Measurements from ENCODE around the gene OR5K1. TPM values are rescaled to one million over a fixed set of nuclear protein-coding genes. Genes with fewer than 3 reads are reported as not detected.

OR5K1 gene
- total RNA-seq, 2 experiments from 2014 or later = not detected

- Mint-ChIP-seq H3K9me3 (no peaks in the 10 kb centered on the region), H3K27ac (no peak overlapping the region), H3K27me3 (peaks cover 9% of the 10 kb centered on the region), H3K36me3 (ENCODE audit: low read depth) (no peaks in the 10 kb centered on the region), H3K4me1 (ENCODE audit: low read depth) (no peaks in the 10 kb centered on the region), H3K4me3 (no peak overlapping the region)
- H3K27ac ChIP-seq (ENCODE audit: low read depth in 1 of 2, low read length in 2 of 2) = no peak overlapping the region
- ChIA-PET CTCF (no interaction called here), POLR2A (no interaction called here)
- no peaks in the 10 kb centered on the region for H3K27me3 ChIP-seq (ENCODE audit: control insufficient read depth in 1 of 2, insufficient read depth in 2 of 2, low read length in 2 of 2)
- H3K4me1 ChIP-seq (ENCODE audit: insufficient read depth, low read length) = peaks cover 4% of the 10 kb centered on the region
- H3K9me3 ChIP-seq (ENCODE audit: control insufficient read depth in 1 of 2, insufficient read depth in 1 of 2, low read length in 2 of 2) = no peaks in the 10 kb centered on the region
- DNase-seq = peak in 1 of 14 experiments; percentile 1
- no peaks in the 10 kb centered on the region for H3K36me3 ChIP-seq (ENCODE audit: insufficient read depth, low read length)
- H3K4me3 ChIP-seq (ENCODE audit: low read length) = no peak overlapping the region
- no peak for ATAC-seq (ENCODE audit: poor library complexity)
- TF ChIP-seq CTCF (IDR thresholded peaks at IDR 0.05) = no peak
- intact Hi-C loops (cut with DNase I, micrococcal nuclease) = no loop called here
Measured at GRCh38 chr3:98449606-98450193, 13.3 kb upstream of the OR5K1 start.

GRCh38 chr3:98450372-98450771 is 12.6 kb upstream of the OR5K1 start:
- no peak overlapping the region for H3K27ac ChIP-seq (ENCODE audit: low read depth in 1 of 2, low read length in 2 of 2)
- H3K9me3 Mint-ChIP-seq = no peaks in the 10 kb centered on the region
- H3K4me3 Mint-ChIP-seq = no peak overlapping the region
- H3K4me1 ChIP-seq (ENCODE audit: insufficient read depth, low read length) = peaks cover 4% of the 10 kb centered on the region
- POLR2A ChIA-PET = no interaction called here
- no peaks in the 10 kb centered on the region for H3K36me3 ChIP-seq (ENCODE audit: insufficient read depth, low read length)
- H3K9me3 ChIP-seq (ENCODE audit: control insufficient read depth in 1 of 2, insufficient read depth in 1 of 2, low read length in 2 of 2) = no peaks in the 10 kb centered on the region
- no peak for TF ChIP-seq CTCF (IDR thresholded peaks at IDR 0.05)
- ATAC-seq (ENCODE audit: poor library complexity) (no peak), DNase-seq (no peak)
- intact Hi-C loops (cut with DNase I, micrococcal nuclease) = no loop called here
- H3K27me3 ChIP-seq (ENCODE audit: control insufficient read depth in 1 of 2, insufficient read depth in 2 of 2, low read length in 2 of 2) = no peaks in the 10 kb centered on the region
- CTCF ChIA-PET = no interaction called here
- H3K36me3 Mint-ChIP-seq (ENCODE audit: low read depth) = no peaks in the 10 kb centered on the region
- peaks cover 6% of the 10 kb centered on the region for H3K27me3 Mint-ChIP-seq
- no peak overlapping the region for H3K4me3 ChIP-seq (ENCODE audit: low read length)
- H3K4me1 Mint-ChIP-seq (ENCODE audit: low read depth) = no peaks in the 10 kb centered on the region
- H3K27ac Mint-ChIP-seq = no peak overlapping the region

GRCh38 chr3:98453827-98454226 is 9.2 kb upstream of the OR5K1 start:
- H3K27ac ChIP-seq (ENCODE audit: low read depth in 1 of 2, low read length in 2 of 2) = no peak overlapping the region
- Mint-ChIP-seq H3K9me3 (peaks cover 3% of the 10 kb centered on the region), H3K4me3 (no peak overlapping the region), H3K27me3 (no peaks in the 10 kb centered on the region), H3K36me3 (ENCODE audit: low read depth) (no peaks in the 10 kb centered on the region), H3K4me1 (ENCODE audit: low read depth) (no peaks in the 10 kb centered on the region), H3K27ac (no peak overlapping the region)
- ChIA-PET CTCF (interaction anchor here (1.0 kb wide), 1 partner anchor 9 kb away, joined by 3 read pairs; the partner anchor contains the start of gene OR5K1), POLR2A (no interaction called here)
- peaks cover 4% of the 10 kb centered on the region for H3K4me1 ChIP-seq (ENCODE audit: insufficient read depth, low read length)
- no peak for DNase-seq
- no peaks in the 10 kb centered on the region for H3K36me3 ChIP-seq (ENCODE audit: insufficient read depth, low read length)
- no peak overlapping the region for H3K4me3 ChIP-seq (ENCODE audit: low read length)
- no peak for ATAC-seq (ENCODE audit: poor library complexity)
- intact Hi-C loops (cut with DNase I, micrococcal nuclease) = no loop called here
- no peaks in the 10 kb centered on the region for H3K27me3 ChIP-seq (ENCODE audit: control insufficient read depth in 1 of 2, insufficient read depth in 2 of 2, low read length in 2 of 2)
- H3K9me3 ChIP-seq (ENCODE audit: control insufficient read depth in 1 of 2, insufficient read depth in 1 of 2, low read length in 2 of 2) = no peaks in the 10 kb centered on the region
- no peak for TF ChIP-seq CTCF (IDR thresholded peaks at IDR 0.05)

Measured in CD4-positive, alpha-beta T cell (primary cell).